ACC112 (cell line): ENCODE data around the gene STPG3.

Experiments used
- H2AFZ ChIP-seq: fragments of 200-600 bp; sonication (generic); one replicate; pipeline ENCODE4 v1.6.0; 2017; ENCODE audit warnings: antibody characterized with exemption, low read length; ENCODE audit not compliant: unreplicated experiment
- H3K27ac ChIP-seq: fragments of 200-600 bp; sonication (generic); 2 replicates; pipeline ENCODE4 v1.5.1; 2014; ENCODE audit warnings: low read depth, mild to moderate bottlenecking, antibody characterized with exemption, low read length, moderate library complexity
- H3K27me3 ChIP-seq: fragments of 200-600 bp; sonication (generic); 2 replicates; pipeline ENCODE4 v1.6.1; 2014; ENCODE audit warnings: mild to moderate bottlenecking, antibody characterized with exemption, low read length, moderate library complexity, mixed read lengths; ENCODE audit not compliant: insufficient read depth
- H3K36me3 ChIP-seq: fragments of 200-600 bp; sonication (generic); 2 replicates; pipeline ENCODE4 v1.6.1; 2016; ENCODE audit warnings: mild to moderate bottlenecking, antibody characterized with exemption, low read length, moderate library complexity, mixed read lengths; ENCODE audit not compliant: insufficient read depth
- H3K4me1 ChIP-seq: fragments of 200-600 bp; sonication (generic); one replicate; pipeline ENCODE4 v1.6.1; 2016; ENCODE audit warnings: low read length, mixed read lengths; ENCODE audit not compliant: insufficient read depth, unreplicated experiment, control insufficient read depth
- H3K4me3 ChIP-seq: fragments of 200-600 bp; sonication (generic); 2 replicates; pipeline ENCODE4 v1.5.1; 2014; ENCODE audit warnings: mild to moderate bottlenecking, low read depth, low read length
- H3K79me2 ChIP-seq: fragments of 200-600 bp; sonication (generic); one replicate; pipeline ENCODE4 v1.6.0; 2016; ENCODE audit warnings: low read length; ENCODE audit not compliant: control insufficient read depth, unreplicated experiment, insufficient read depth

Gene STPG3

DNA sequence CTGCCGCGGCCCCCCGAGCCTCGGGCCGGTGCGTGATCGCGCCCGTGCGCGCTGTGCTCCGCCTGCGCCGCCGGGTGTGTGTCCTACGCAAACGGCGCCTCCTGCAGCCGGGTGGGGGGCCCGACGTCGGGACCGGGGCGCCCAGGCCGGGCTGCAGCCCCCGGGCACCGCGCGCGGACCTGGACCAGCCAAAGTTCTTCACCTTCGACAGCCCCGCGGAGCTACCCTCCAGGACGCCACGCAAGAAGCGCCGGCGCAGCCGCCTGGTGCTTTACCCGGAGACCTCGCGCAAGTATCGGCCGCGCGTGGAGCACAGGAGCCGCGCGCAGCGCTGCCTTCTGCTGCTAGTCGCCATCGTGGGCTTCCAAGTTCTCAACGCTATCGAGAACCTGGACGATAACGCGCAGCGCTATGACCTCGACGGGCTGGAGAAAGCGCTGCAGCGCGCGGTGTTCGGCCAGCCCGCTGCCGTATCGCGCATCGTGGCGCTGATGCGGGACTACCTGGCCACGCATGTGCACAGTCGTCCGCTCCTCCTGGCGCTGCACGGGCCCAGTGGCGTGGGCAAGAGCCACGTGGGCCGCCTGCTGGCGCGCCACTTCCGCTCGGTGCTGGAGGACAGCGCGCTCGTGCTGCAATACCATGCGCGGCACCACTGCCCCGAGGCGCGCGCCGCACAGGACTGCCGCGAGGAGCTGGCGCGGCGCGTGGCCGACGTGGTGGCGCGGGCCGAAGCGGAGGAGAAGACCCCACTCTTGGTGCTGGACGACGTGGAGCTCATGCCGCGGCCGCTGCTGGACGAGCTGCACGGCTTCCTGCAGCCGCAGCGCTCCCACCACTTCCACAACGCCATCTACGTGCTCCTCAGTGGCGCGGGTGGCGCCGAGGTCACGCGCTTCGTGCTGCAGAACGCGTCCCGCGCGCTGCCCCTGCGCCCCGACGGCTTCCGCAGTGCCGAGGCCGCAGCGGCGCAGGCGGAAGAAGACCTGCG lies 27.9 kb downstream of the STPG3 start:
- Histone ChIP-seq H3K4me1 (peaks cover 24% of the 10 kb centered on the region), H3K79me2 (peaks cover 6% of the 10 kb centered on the region), H3K36me3 (peaks cover 6% of the 10 kb centered on the region; the same call in 1 of the 2 replicates), H3K27me3 (no peaks in the 10 kb centered on the region), H3K4me3 (peak overlapping the region; percentile 91), H3K27ac (no peak overlapping the region), H2AFZ (no peak overlapping the region)

- Histone ChIP-seq H3K27ac (no peak overlapping the region), H3K79me2 (peaks cover 6% of the 10 kb centered on the region), H2AFZ (no peak overlapping the region), H3K4me3 (no peak overlapping the region), H3K4me1 (peaks cover 24% of the 10 kb centered on the region), H3K27me3 (no peaks in the 10 kb centered on the region), H3K36me3 (peaks cover 6% of the 10 kb centered on the region; the same call in 1 of the 2 replicates)
Observed at GRCh38 chr9:137279741-137280473, 28.8 kb downstream of the STPG3 start.

DNA sequence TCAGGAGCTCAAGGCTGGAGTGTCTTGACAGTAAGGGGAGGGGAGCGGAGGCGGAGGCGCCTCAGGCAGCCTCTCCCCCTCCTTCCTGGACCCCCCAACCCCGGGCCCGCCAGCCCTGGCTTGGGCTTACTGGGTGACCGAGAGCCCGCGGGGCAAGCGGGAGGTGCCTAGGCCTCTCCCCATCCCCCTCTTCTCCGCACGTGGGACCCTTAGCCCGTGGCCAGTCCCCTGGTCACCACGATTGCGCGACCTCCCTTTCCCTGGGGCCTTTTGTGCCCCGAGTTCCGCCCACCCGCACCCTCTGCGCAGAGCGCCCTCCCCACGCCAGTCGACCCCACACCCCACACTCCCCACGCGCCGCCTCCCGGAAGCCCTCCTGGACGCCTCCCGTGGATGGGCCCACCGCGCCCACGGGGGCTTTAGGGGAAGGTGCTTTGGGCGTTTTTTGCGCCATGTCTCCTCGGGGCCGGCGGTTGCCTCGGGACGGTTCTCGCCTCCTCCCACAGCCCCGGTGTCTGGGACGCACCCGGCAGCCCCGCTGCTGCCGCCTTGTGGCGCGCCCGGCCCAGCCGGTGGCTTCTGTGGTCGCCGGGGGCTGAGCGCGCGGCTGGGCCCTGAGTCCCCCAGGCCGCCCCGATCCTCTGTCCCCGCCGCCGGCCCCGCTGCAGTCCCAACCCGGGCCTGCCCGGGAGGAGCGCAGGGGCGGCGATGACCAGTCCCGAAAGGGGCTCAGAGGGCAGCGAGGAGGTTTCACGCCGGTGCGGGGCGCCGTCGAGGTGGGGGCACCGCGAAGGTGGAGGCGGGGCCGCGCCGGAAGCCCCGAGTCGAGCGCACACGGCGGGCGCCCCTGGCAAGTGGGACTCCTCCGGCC lies 29.6 kb downstream of the STPG3 start:
- H3K4me3 ChIP-seq: no peak overlapping the region

DNA sequence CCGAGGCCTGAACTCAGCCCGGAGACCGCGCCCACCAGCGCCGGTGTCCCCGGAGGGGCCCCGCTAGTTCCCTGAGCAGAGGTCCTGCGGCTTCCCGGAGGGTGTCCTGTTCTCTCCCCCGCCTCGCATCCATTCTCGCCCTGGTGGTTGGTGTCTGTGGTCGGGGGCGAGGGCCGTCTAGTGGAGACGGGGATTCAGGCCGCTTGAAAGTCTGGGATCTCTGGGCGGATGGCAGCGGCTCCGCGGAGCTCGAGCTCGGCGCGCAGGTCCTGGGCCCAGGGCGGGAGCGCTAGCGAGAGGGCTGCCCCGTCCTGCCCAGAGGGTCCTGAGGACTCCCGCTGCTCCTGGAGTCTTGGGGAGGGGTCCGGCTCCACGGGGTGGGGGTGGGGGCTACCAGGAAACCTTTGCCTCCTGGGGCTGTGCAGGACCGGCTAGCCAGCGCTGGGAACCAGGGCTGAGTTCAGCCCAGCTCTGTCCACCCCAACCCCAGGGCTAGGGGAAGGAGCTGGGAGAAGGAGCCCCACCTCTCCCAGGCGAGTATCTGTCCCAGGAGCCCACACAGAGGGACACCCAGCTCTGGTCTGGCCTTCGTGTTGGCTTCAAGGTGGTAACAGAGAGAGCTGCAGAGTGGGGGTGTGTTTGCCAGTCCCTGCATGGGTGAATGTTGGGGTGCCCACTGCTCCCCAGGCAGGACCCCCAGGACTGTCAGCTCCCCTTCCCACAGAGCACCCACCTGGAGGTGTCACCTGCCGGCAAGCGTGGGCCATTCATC lies 30.4 kb downstream of the STPG3 start:
- no peak overlapping the region for H3K4me3 ChIP-seq
- peaks cover 6% of the 10 kb centered on the region for H3K79me2 ChIP-seq
- no peaks in the 10 kb centered on the region for H3K27me3 ChIP-seq
- peaks cover 12% of the 10 kb centered on the region for H3K4me1 ChIP-seq
- H3K27ac ChIP-seq: no peak overlapping the region
- H2AFZ ChIP-seq: no peak overlapping the region
- H3K36me3 ChIP-seq: peaks cover 6% of the 10 kb centered on the region; the same call in 1 of the 2 replicates

More for the DNA sequence above, 29.6 kb downstream of the STPG3 start:
- H2AFZ ChIP-seq: no peak overlapping the region
- H3K27ac ChIP-seq: no peak overlapping the region
- peaks cover 20% of the 10 kb centered on the region for H3K4me1 ChIP-seq
- H3K79me2 ChIP-seq: peaks cover 6% of the 10 kb centered on the region
- H3K27me3 ChIP-seq: no peaks in the 10 kb centered on the region
- H3K36me3 ChIP-seq: peaks cover 6% of the 10 kb centered on the region; the same call in 1 of the 2 replicates

DNA sequence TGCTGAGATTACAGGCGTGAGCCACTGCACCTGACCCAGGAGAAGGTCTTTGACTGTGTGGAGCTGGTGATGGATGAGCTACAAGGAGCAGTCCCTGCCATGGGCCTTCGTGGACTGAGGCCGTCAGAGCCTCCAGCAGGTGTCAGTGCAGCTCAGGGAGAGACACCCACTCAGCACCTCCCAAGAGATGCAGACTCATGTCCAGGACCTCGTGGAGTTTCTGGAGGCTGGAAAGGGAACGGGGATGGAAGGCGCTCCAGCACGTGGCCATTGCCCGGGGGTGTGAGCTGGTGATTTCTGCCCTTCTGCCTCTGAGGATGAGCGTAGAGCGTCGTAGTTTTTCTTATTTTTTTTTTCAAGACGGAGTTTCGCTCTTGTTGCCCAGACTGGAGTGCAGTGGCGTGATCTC lies 35.9 kb downstream of the STPG3 start:
- no peaks in the 10 kb centered on the region for H3K36me3 ChIP-seq
- no peak overlapping the region for H3K27ac ChIP-seq
- no peak overlapping the region for H3K4me3 ChIP-seq
- no peaks in the 10 kb centered on the region for H3K79me2 ChIP-seq
- no peaks in the 10 kb centered on the region for H3K27me3 ChIP-seq
- no peaks in the 10 kb centered on the region for H3K4me1 ChIP-seq
- no peak overlapping the region for H2AFZ ChIP-seq

DNA sequence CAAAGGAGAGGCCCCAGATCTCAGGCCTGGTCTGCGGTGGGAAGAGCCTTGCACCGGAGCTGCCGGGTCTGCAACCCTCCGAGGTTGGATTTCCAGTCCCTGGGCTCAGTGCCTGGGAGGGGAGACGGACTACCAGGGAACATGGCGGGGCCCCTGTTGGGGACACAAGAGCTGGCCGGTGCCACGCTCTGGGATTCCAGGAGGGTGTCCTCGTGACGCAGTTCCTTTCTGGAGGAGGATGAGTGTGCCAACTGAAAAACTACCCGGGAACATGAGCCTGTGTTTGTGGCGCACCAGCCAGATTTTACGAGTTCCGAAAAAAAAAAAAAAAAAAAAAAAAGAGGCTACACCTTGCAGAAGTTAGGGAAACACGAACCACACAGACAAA lies 42.0 kb downstream of the STPG3 start:
- H3K36me3 ChIP-seq: no peaks in the 10 kb centered on the region
- H3K4me1 ChIP-seq: peaks cover 10% of the 10 kb centered on the region
- no peak overlapping the region for H2AFZ ChIP-seq
- peaks cover 24% of the 10 kb centered on the region for H3K27me3 ChIP-seq
- H3K79me2 ChIP-seq: no peaks in the 10 kb centered on the region
- H3K27ac ChIP-seq: no peak overlapping the region
- no peak overlapping the region for H3K4me3 ChIP-seq

DNA sequence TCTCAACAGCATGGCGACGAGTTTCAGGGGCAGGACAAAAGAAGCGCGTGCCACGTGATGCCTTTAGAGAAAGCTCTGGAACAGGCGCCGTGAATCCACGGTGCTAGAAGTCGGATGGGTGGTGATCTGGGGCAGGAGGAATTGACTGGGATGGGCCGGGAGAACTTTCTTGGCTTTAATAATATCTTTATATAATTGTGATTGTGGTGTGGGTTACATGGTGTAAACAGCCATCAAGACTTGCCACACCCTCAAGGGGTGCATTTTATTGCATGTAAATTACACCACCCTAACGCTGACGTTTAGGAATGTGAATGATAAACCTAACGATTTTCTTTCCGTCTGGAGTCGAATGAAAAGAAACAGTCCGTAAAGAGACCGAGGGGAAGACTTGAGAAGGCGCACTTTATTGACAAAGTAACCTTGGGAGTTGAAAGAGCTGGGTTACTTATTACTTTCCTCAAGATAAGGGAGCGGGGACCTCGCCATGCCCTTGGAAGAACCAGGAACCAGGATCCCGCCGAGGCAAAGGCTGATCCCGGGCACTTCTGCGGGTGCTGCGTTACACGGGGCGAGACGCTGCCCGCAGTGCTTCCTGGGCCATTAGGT lies 42.5 kb downstream of the STPG3 start:
- no peak overlapping the region for H2AFZ ChIP-seq
- peaks cover 29% of the 10 kb centered on the region for H3K27me3 ChIP-seq
- no peaks in the 10 kb centered on the region for H3K79me2 ChIP-seq
- H3K36me3 ChIP-seq: no peaks in the 10 kb centered on the region
- peaks cover 10% of the 10 kb centered on the region for H3K4me1 ChIP-seq
- H3K27ac ChIP-seq: no peak overlapping the region
- H3K4me3 ChIP-seq: no peak overlapping the region

GRCh38 chr9:137294091-137294680 lies 43.1 kb downstream of the STPG3 start:
- no peak overlapping the region for H3K27ac ChIP-seq

DNA sequence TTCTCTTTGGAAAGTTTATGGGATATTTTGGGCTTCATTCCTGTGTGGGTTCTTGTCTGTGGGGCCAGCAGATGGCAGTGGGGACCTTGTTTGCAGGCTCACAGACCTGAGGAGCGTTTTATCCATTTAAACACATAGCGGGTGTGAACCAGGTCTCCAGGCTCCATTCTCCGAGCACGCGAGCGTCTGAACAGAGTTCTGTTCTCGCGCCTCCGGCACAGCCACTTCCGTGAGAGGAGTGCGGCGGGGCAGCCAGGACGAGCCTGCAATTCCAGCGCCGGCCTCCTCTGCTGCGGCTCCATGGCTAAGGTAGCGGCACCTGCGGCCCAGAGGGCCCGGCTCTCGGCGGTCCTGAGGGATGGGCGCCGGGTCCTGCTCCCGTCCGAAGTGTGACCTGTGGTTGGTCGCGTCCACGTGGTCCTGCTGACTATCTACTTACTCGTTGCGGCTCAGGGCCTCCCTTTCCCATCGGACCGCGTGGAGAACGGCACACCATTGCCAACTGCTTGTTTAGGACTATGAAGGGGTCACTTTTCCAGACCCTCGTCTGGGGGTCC lies 43.7 kb downstream of the STPG3 start:
- no peak overlapping the region for H3K27ac ChIP-seq
- H2AFZ ChIP-seq: no peak overlapping the region
- H3K36me3 ChIP-seq: no peaks in the 10 kb centered on the region
- peaks cover 40% of the 10 kb centered on the region for H3K27me3 ChIP-seq
- peak overlapping the region; percentile 60; the same call in 1 of the 2 replicates for H3K4me3 ChIP-seq
- H3K79me2 ChIP-seq: no peaks in the 10 kb centered on the region
- H3K4me1 ChIP-seq: peaks cover 10% of the 10 kb centered on the region

More at GRCh38 chr9:137294091-137294680, 43.1 kb downstream of the STPG3 start:
- Histone ChIP-seq H3K79me2 (no peaks in the 10 kb centered on the region), H3K36me3 (no peaks in the 10 kb centered on the region), H3K4me3 (no peak overlapping the region), H3K27me3 (peaks cover 35% of the 10 kb centered on the region), H3K4me1 (peaks cover 10% of the 10 kb centered on the region), H2AFZ (no peak overlapping the region)
